IPS DF 4.7 (cell line): Measurements from ENCODE around the gene SLC16A6.
"Not testable (repeated sequence)": the region's sequence is repeated elsewhere in the genome, so short reads cannot be mapped to it uniquely, and the experiment has no call there.

Experiments used
- DNase-seq: peaks from one replicate; pipeline ENCODE4 v3.0.0-alpha.2; 2013; ENCODE audit warnings: low spot score; ENCODE audit errors: extremely low read depth

The SLC16A6 gene

DNA sequence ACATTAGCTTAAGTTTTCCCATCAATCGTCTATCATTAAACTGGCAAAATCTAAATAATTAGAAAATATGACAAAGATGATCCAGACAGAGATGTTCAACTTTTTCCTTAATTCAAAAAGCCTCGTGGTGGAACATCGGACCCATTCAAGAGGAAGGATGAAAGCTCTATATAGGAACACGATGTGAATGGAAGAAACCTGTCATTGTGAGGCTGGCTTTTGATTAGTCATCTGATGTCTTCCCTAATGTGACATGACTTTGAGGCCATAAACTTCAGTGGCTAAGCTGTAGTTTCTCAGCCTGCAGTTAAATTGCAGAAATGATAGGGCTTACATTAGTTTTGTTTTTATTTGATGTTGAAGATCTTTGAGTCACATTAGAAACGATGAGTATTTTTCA lies 42.0 kb downstream of the SLC16A6 start:
- no peak for DNase-seq

DNA sequence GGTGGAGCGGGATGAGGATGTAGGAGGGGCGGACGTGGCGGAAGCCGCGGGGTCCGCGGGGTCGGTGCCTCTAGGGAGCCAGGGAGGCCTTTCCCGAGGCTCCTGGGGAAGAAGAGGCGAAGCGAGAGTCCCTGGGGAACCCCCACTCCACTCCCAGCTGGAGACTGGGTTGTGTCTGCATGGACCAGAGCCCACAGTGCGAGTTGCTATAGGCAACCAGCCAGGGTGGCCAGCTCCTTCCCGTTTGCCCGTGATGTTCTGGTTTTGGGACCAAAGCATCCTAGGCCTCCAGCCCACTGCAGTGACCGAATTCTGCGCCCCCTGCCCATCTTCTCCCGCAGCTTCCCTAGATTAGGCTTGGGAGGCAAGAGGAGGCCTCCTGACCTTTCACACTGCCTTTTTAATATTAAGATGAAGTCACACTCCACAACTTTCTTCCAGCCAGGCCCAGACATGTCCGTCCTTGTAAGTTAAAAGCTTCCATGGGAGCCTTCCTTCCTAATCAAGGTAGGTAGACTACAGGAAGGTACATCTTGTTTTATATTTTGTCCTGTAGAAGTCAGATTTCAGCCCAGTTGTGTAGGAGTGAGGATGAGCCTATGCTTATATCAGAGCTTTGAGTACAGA lies 42.6 kb downstream of the SLC16A6 start:
- no peak for DNase-seq

DNA sequence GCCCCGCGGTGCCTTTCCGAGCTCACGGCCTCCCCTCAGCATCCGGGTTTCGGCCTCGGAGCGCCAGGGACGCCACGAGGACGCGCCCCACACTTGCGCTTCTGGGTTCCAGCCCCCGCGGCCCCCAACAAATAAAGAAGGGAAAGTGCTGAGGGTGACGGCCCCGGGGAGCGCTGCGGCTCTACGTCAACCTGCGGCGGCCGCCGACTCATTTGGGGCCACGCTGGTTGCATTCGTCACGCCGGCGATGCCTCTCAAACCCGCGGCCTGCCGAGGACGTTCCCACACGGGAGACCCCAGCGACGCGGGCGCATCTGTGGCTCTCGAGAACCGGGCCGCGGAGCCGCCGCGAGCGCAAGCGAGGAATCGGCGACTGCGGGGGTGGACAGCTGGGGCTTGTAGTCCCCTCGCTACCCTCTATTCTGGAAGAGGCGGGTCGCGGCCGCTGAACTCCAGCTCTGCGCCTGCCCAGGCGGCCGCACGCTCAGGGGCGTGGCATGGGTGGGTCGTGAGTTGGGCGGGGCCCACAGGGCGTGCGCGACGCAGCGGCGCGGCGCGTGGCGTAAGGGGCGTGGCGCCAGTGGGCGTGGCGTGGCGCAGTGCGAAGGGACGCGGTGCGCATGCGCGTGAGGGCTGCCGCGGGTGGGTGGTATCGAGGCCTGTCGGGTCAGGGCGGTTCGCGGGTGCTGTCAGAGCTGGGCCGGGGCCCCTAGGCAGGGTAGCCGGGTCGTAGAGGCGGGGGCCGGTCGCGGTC lies 43.3 kb downstream of the SLC16A6 start, which contains the start of gene AMZ2:
TSS of gene AMZ2 (plus strand) at position 599 of the 754 bp plus-strand sequence. CDS start 2,145 bp downstream, outside the sequence.
- peak; percentile 41 for DNase-seq

DNA sequence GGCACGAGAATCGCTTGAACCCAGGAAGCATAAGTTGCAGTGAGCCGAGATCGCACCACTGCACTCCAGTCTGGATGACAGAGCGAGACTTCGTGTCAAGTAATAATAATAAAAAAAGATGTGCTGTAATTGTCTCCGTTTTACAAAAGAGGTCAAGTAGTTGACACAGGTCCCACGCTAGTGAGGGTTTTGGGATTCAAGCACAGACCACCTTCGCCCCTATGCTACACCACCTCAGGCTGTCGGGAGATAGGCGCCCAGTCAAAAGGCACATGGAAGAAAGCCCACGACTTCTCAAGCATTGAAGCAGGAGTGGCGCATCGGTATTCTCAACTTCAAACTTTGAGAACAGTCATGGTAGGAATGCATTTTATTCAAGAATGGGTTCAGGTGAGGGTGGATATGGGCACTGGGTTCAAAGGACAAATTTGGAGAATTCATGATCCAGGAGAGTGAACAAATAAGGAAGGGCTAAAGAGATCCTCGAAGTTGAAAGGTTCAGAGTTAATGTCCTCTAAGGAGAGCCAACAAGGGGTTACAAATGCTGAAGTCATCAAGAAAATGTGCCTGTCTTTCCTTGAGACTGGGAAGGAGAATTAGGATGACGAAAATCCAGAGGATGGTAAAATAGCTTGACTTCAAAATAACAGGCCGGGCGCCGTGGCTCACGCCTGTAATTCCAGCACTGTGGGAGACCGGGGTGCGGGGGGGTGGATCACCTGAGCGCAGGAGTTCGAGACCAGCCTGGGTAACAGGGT lies 44.5 kb downstream of the SLC16A6 start:
- DNase-seq, result no peak

DNA sequence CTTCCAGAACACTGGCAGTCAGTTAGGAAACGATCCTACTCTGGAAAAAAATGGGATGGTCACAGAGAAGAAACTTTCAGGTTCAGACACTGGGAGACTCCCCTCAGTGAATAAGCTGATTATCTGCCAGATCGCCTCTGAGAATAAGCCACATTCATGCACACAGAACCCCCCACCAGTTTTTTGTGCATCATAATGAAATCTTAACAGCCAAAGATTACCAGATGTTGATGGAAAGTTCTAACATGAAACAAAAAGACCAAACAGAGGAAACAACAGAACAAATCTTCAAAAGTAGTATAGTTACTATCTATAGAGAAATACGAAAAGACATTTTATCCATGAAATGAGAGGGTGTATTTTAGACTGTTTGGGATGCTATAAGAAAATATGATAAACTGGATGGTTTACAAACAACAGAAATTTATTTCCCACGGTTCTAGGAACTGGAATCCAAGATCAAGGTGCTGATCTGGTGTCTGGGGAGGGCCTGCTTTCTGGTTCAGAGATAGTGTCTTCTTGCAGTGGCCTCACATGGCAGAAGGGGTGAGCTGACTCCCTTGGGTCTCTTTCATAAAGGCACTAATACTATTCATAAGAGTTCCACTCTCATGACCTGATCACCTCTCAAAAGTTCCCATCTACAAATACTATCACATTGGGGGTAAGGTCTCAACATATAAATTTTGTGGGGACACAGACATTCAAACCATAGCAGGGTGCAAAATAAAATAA lies 51.1 kb downstream of the SLC16A6 start:
- no peak for DNase-seq

DNA sequence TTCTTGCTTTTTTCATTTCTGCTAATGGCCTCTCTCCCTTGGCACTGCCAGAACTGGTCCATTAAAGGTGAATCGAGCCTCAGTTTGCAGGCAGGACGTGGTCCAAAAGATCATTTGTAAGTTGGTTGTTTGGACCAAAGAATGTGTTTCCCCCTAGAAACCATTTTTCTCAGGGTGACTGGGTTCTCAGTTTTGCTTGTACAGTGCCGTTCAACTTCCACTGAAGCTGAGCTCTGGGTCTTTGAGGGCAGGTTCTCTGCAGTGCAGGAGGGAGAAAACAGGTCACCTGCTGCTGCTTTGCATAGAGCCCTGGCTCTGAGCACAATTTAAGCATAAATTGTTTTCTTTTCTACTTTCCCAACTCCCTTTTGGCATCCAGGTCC lies 52.1 kb downstream of the SLC16A6 start:
- DNase-seq, result no peak

DNA sequence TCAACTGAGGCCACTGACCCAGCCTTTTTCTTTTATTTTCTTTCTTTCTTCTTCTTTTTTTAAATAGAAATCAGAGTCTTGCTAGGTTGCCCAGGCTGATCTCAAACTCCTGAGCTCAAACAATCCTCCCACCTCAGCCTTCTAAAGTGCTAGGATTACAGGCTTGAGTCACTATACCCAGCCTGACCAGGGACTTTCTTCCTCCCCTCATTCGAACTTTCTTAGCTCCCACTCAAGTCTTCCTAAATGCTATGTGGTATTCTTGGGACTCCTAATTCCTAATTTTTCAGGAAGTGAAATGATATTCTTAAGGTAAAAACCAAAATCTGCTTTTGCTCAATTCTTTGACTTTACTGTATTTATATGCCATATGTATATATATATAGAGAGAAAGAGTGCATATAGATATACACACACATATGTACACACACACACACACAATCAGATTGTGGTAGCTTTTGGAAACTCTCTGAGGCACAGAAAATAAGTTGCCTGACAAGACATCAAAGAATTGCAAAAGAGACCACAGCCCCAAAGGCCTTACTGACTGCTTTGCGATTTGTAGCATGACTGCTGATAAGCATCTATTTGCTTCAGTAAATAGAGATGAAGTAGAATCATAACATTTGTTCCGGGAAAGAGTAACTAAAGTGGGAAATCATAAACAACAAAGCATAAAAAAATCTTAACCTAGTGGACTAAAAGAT lies 52.6 kb downstream of the SLC16A6 start:
- no peak for DNase-seq

DNA sequence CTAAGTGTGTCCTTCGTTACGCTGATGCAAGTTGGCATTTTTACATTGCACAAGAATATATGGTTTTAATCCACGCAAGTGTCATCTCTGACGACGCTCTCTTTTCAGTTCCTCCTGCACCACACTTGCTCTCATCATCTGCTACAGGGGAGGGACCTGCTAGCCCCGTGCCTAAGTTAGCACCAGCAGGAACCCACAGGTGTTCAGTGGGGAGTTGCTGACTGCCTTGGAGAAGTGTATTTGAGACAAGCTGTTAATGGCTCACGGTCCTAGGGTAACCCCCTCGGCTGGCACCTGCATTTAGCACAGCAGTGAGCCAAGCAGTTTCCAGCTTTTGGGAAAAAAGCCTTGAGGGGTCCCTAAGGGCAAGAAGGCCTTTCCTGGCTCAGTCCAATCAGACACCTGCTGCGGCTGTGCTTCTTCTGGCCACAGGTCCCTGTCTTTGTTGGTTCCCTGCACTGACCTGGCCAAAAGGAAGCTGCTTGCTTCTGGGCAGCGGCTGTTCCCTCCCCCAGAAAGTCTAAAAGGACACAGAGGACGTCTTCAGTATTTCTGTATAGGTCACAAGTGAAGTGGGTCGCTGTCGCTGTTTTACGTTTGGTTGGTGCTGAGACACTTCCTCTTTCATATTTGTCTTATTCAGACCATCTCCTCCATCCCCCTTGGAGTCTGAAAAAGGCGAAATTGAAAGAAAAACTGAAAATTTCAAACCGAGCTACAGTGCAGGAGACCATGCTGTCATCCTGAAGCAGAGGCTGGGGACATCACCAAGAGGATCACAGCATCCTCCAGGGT lies 53.4 kb downstream of the SLC16A6 start:
- DNase-seq, result not testable (repeated sequence)

DNA sequence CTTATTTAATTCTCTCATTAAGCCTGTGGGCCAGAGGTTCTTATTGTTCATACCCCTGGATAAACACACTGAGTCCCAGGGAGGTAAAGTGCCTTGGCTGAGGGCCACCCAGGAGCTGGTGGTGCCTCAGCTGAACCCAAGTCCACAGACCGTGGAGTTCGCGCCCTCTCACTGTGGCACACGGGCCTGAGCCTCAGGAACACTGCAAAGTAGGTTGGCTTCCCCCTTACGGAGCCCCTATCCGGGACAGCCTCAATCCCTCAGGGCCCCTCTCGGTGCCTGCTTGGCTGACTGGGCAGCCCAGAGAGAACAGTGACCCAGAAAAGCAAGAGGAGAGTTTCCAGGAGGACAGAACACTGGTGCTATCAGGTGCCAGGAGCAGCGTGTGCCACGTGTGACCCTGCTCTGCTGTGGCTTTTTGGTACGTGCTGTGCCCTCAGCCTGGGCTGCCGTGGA lies 55.6 kb downstream of the SLC16A6 start:
- DNase-seq, result not testable (repeated sequence)

DNA sequence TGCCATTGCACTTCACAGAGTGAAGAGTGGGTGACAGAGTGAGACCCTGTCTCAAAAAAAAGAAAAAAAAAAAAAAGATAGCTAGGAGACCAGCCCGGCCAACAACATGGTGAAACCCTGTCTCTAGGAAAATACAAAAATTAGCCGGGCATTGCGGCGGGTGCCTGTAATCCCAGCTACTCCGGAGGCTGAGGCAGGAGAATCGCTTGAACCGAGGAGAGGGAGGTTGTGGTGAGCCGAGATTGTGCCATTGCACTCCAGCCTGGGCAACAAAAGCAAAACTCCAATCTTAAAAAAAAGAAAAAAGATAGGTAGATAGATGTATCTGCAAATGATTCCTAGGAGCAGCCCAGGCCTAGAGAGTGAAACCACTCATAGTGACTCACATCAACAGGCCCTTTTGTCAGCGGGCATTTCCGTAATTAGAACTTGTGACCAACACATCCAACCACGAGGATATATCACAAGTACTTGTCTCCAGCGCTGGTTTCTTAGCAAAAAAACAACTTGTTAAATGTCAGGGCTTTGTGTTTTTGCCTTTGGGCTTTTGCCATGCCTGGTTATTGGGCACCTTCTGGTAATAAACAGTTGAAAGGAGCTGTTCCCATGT lies 56.1 kb downstream of the SLC16A6 start:
- DNase-seq, result not testable (repeated sequence)

DNA sequence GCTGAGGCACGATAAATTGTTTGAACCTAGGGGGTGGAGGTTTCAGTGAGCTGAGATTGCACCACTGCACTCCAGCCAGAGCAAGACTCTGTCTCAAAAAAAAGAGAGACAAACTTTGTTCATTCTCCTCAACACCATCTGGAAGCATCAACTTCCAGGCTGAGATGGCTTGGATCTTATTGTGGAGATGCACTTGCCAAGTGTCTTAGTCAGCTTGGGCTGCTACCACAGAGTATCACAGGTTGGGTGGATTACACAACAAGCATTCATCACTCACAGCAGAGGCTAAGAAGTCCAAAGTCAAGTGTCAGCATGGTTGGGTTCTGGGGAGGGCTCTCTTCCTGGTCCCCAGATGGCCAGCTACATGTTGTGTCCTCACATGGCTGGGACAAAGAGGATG lies 58.2 kb downstream of the SLC16A6 start:
- not testable (repeated sequence) for DNase-seq

DNA sequence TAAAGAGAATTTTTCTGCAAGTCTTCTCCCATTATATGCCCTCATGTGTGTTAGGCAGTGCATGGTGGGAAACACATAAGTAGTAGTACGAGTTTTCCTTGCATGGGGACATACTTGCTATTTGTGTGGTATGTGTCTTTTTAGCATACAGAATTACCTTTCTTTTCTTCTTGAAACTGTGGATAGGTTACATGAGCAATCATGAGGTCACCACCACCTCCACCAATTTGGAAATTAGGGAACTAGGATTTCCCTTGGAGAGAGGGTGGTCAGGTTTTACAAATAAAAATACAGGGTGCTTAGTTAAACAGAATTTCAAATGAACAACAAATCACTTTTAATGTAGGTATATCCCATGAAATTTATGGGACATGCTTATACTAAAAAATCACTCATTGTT lies 59.4 kb downstream of the SLC16A6 start:
- DNase-seq, result no peak

DNA sequence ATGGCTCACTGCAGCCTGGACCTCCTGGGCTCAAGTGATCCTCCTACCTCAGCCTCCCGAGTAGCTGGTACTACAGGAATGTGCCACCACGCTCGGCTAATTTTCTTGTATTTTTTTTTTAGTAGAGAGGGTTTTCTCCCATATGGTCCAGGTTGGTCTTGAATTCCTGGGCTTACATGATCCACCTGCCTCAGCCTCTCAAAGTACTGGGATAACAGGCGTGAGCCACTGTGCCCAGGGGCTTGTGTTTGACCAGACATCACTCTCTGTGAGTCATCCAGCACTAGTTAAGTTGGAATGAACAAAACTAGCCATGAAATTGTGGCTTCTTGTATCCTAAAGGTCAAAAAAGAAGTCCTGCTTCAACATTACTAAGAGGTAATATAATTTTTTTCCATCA lies 59.8 kb downstream of the SLC16A6 start:
- DNase-seq, result not testable (repeated sequence)

DNA sequence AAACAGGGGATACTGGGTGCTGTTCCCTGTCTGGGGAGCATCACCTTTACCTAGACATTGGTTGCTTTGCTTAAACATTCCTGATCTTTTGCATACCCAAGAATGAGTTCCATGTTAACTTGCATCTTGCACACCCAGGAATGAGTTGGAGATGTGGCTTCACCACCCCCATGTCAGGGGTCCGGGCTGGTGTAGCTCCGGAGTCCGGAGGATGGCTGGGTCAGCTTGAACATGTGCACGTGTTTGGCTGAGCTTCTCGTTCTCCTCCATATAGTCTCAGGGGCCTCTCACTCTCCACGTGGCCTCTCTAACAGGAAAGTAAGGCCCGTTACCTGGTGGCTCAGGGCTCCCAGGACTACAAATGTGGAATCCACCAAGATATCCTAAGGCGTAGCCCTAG lies 61.3 kb downstream of the SLC16A6 start:
- DNase-seq, result no peak

DNA sequence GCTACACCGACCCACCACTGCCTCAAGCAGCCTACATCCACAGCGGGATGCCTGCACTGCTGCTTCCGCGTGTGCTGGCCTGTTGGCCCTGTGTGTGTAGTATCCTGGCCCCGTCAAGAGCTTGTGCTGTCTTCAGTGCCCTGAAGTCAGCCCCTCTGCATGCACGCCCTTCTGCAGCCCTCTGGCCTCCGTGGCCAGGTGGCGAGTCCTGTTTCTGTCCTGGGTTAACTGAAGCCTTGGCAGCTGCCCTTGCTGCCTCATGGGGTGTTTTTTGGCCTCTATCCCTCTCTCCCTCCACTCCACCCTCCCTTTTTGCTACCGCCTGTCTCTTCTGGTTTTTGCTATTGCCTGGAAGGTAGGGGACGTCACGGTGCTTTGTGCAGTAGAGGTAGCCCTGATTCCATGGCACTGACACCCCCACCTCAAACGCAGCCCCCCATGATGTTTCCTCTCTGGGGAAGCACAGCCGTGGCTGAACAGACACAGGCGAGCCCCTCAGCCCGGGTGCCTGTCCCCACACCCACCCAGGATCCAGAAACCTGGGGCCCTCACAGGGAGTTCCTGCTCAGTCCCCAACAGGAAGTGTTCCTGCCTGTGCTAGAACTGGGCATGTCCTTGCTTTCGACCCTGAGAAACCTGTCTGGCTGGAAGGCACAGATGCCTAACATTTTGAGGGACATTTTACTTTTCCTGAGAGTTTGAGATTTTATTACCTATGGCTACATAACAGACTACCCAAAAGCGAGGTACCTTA lies 61.9 kb downstream of the SLC16A6 start:
- DNase-seq, result no peak

DNA sequence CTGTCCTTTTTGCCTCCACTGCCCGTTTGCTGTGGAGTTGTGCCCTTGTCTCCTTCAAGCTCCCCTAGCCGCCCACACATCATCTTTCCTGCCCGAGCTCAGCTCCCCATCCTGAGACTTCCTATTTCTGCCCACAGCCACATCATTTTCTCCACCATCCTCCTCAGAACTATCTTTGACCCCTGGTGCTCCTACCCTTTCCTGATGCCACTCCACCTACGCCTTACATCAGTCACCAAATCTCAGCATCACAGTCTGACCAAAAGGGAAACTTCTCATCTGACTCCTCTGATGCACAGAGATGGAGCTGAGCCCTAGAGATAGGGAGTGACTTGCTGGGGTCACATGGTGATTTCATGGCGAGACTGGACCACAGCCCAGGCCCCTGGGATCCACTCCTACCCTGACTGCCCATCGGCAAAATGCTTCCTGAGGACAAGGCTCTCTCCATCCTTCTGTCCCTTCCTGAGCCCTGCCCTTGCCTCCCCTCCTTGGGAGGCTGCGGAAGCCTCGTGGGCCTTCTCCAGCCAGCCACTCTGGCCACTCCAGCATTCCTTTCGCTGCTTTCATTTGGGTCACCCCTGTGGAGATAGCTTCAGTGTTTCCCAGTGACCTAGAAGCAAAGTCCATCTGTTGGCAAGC lies 62.8 kb downstream of the SLC16A6 start:
- not testable (repeated sequence) for DNase-seq

DNA sequence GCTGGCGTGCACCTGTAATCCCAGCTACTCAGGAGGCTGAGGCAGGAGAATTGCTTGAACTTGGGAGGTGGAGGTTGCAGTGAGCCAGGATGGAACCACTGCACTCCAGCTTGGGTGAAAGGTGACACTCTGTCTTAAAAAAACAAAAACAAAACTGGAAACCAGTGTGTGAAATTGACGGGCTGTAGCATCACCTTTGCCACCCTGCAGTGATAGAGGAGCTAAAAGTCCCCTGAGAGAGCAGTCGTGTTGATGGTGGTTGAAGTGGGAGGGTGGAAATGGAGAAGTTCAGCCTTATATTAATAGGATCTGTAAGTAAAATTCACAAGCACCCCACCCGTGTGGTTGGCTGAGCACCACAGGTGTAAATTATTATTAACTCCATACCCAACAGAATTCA lies 65.9 kb downstream of the SLC16A6 start:
- DNase-seq, result not testable (repeated sequence)

DNA sequence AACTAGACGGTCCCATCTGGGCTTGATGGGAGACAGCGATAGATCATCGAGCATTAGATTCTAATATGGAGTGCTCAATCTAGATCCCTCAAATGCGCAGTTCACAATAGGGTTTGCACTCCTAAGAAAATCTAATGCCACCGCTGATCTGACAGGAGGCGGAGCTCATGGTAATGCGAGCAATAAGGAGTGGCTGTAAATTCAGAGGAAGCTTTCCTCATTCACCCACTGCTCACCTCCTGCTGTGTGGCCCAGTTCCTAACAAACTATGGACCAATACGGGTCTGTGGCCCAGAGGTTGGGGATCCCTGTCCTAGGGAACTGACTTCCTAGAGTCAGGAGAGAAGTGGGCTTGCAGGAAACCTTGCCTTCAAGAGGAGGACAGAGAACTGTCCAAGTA lies 68.3 kb downstream of the SLC16A6 start:
- no peak for DNase-seq
